WTC11 (cell line): Measurements from ENCODE around the gene WDR73. TPM values are rescaled to one million over a fixed set of nuclear protein-coding genes. Genes with fewer than 3 reads are reported as not detected.

Source experiments
- ATAC-seq: fragments of 200-7000 bp; cut with Tn5 transposase; 2 replicates; pipeline ENCODE4 v1.10.0; 2021; ENCODE audit warnings: mild to moderate bottlenecking, moderate library complexity
- CTCF ChIA-PET: fragments of 300-600 bp; sonication (Branson Sonifier 250); formaldehyde crosslinking; loops from one replicate; lab custom pipeline; 2021; ENCODE audit warnings: antibody characterized with exemption; lab: Charles Lee
- POLR2A ChIA-PET: fragments of 350-600 bp; sonication (Branson Sonifier 250); formaldehyde crosslinking; loops from one replicate; lab custom pipeline; 2021; ENCODE audit warnings: antibody characterized with exemption; lab: Charles Lee
- DNase-seq: peaks from one replicate; pipeline ENCODE4 v3.0.0; 2021; ENCODE audit warnings: low spot score
- H3K27ac Mint-ChIP-seq: 2 replicates; pipeline ENCODE4 v1.8.0; 2021; ENCODE audit warnings: mixed read lengths
- H3K27me3 Mint-ChIP-seq: 2 replicates; pipeline ENCODE4 v1.8.0; 2021; ENCODE audit warnings: low read depth, mild to moderate bottlenecking, moderate library complexity, mixed read lengths
- H3K36me3 Mint-ChIP-seq: 2 replicates; pipeline ENCODE4 v1.8.0; 2021; ENCODE audit warnings: mixed read lengths
- H3K4me1 Mint-ChIP-seq: 2 replicates; pipeline ENCODE4 v1.8.0; 2022; ENCODE audit warnings: mixed read lengths
- H3K4me3 Mint-ChIP-seq: 2 replicates; pipeline ENCODE4 v1.8.0; 2021; ENCODE audit warnings: mild to moderate bottlenecking, moderate library complexity, mixed read lengths
- H3K9me3 Mint-ChIP-seq: 2 replicates; pipeline ENCODE4 v1.8.0; 2021; ENCODE audit warnings: mixed read lengths
- ERG ChIP-seq: fragments of 250-450 bp; sonication (Bioruptor Pico); IDR thresholded peaks from 2 replicates; pipeline ENCODE4 v1.8.0; 2021; ENCODE audit warnings: mild to moderate bottlenecking
- ESRRA ChIP-seq: sonication (generic); formaldehyde crosslinking; IDR thresholded peaks from 2 replicates; pipeline ENCODE4 v1.8.1; 2022; ENCODE audit warnings: mild to moderate bottlenecking, missing genetic modification reagents, borderline replicate concordance
- ETV6 ChIP-seq: sonication (generic); formaldehyde crosslinking; IDR thresholded peaks from 2 replicates; pipeline ENCODE4 v1.8.1; 2022; ENCODE audit warnings: mild to moderate bottlenecking, missing genetic modification reagents
- GABPB1 ChIP-seq: sonication (generic); formaldehyde crosslinking; IDR thresholded peaks from 2 replicates; pipeline ENCODE4 v1.8.1; 2023; ENCODE audit warnings: mild to moderate bottlenecking, missing genetic modification reagents
- JUN ChIP-seq: sonication (generic); formaldehyde crosslinking; IDR thresholded peaks from 2 replicates; pipeline ENCODE4 v1.8.0; 2023; ENCODE audit warnings: mild to moderate bottlenecking, missing genetic modification reagents
- KAT7 ChIP-seq: sonication (generic); formaldehyde crosslinking; IDR thresholded peaks from 2 replicates; pipeline ENCODE4 v1.8.1; 2023; ENCODE audit warnings: missing genetic modification reagents, mild to moderate bottlenecking, borderline replicate concordance
- SP1 ChIP-seq: sonication (generic); formaldehyde crosslinking; conservative IDR thresholded peaks from 2 replicates; pipeline ENCODE4 v1.8.1; 2022; ENCODE audit warnings: missing genetic modification reagents
- USF2 ChIP-seq: sonication (generic); formaldehyde crosslinking; IDR thresholded peaks from 2 replicates; pipeline ENCODE4 v1.8.1; 2023; ENCODE audit warnings: mild to moderate bottlenecking, missing genetic modification reagents, moderate library complexity
- ZBTB21 ChIP-seq: sonication (generic); formaldehyde crosslinking; IDR thresholded peaks from 2 replicates; pipeline ENCODE4 v1.8.1; 2023; ENCODE audit warnings: mild to moderate bottlenecking, missing genetic modification reagents, borderline replicate concordance
- ZNF121 ChIP-seq: sonication (generic); formaldehyde crosslinking; IDR thresholded peaks from 2 replicates; pipeline ENCODE4 v1.8.0; 2023; ENCODE audit warnings: missing genetic modification reagents
- ZNF423 ChIP-seq: fragments of 250-450 bp; sonication (Bioruptor Pico); IDR thresholded peaks from 2 replicates; pipeline ENCODE4 v2.1.2; 2022; ENCODE audit warnings: mild to moderate bottlenecking, moderate library complexity
- total RNA-seq: library from RNA; stranded (reverse); gene quantifications from 3 replicates; pipeline ENCODE4 v1.2.3, GENCODE V29; 2021
- TF ChIP-seq, protein P1 (sequence below): sonication (generic); formaldehyde crosslinking; IDR thresholded peaks from 2 replicates; pipeline ENCODE4 v1.8.0; 2023; ENCODE audit warnings: missing genetic modification reagents, mild to moderate bottlenecking, borderline replicate concordance
- TF ChIP-seq, protein P2 (sequence below): fragments of 250-450 bp; sonication (Bioruptor Pico); IDR thresholded peaks from 2 replicates; pipeline ENCODE4 v1.9.0; 2021; ENCODE audit warnings: mild to moderate bottlenecking
- TF ChIP-seq, protein P3 (sequence below): sonication (generic); formaldehyde crosslinking; IDR thresholded peaks from 2 replicates; pipeline ENCODE4 v1.8.1; 2022; ENCODE audit warnings: mild to moderate bottlenecking, moderate library complexity, missing genetic modification reagents

The WDR73 gene
- total RNA-seq, 1 experiment from 2014 or later, result 22.6 TPM

DNA sequence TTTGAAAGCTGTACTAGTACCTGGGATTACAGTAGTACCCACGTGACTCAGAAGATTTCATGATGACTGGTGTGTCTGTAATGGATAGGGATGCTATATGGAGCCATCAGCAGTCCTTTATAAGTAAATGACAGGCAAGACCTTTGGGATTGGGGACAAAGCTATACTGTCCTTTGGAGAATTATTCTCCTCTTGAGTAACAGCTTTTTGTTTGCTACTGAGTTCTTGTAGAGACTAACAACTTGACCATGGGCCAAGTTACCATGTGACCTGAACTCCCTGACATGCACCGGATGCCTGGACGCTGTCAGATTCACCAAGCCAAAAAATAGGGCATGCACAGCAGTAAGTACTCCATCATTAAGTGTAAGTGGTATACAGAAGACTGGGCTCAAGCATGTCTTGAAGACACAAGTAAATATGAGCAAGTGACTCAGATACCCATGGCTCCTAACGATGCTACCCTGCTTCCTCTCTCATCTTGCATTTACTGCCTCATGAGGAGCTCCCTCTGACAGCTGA lies 48.9 kb upstream of the WDR73 start:
- TF ChIP-seq SP1 (CRISPR knock-in tag) (no peak), ETV6 (no peak), ZBTB21 (no peak), USF2 (CRISPR knock-in tag) (no peak), ESRRA (no peak), GABPB1 (CRISPR knock-in tag) (no peak), ZNF423 (CRISPR knock-in tag) (no peak), KAT7 (no peak), ERG (no peak), JUN (CRISPR knock-in tag) (no peak)
- TF ChIP-seq, protein P1, sequence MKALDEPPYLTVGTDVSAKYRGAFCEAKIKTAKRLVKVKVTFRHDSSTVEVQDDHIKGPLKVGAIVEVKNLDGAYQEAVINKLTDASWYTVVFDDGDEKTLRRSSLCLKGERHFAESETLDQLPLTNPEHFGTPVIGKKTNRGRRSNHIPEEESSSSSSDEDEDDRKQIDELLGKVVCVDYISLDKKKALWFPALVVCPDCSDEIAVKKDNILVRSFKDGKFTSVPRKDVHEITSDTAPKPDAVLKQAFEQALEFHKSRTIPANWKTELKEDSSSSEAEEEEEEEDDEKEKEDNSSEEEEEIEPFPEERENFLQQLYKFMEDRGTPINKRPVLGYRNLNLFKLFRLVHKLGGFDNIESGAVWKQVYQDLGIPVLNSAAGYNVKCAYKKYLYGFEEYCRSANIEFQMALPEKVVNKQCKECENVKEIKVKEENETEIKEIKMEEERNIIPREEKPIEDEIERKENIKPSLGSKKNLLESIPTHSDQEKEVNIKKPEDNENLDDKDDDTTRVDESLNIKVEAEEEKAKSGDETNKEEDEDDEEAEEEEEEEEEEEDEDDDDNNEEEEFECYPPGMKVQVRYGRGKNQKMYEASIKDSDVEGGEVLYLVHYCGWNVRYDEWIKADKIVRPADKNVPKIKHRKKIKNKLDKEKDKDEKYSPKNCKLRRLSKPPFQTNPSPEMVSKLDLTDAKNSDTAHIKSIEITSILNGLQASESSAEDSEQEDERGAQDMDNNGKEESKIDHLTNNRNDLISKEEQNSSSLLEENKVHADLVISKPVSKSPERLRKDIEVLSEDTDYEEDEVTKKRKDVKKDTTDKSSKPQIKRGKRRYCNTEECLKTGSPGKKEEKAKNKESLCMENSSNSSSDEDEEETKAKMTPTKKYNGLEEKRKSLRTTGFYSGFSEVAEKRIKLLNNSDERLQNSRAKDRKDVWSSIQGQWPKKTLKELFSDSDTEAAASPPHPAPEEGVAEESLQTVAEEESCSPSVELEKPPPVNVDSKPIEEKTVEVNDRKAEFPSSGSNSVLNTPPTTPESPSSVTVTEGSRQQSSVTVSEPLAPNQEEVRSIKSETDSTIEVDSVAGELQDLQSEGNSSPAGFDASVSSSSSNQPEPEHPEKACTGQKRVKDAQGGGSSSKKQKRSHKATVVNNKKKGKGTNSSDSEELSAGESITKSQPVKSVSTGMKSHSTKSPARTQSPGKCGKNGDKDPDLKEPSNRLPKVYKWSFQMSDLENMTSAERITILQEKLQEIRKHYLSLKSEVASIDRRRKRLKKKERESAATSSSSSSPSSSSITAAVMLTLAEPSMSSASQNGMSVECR, result no peak
- TF ChIP-seq, protein P2, sequence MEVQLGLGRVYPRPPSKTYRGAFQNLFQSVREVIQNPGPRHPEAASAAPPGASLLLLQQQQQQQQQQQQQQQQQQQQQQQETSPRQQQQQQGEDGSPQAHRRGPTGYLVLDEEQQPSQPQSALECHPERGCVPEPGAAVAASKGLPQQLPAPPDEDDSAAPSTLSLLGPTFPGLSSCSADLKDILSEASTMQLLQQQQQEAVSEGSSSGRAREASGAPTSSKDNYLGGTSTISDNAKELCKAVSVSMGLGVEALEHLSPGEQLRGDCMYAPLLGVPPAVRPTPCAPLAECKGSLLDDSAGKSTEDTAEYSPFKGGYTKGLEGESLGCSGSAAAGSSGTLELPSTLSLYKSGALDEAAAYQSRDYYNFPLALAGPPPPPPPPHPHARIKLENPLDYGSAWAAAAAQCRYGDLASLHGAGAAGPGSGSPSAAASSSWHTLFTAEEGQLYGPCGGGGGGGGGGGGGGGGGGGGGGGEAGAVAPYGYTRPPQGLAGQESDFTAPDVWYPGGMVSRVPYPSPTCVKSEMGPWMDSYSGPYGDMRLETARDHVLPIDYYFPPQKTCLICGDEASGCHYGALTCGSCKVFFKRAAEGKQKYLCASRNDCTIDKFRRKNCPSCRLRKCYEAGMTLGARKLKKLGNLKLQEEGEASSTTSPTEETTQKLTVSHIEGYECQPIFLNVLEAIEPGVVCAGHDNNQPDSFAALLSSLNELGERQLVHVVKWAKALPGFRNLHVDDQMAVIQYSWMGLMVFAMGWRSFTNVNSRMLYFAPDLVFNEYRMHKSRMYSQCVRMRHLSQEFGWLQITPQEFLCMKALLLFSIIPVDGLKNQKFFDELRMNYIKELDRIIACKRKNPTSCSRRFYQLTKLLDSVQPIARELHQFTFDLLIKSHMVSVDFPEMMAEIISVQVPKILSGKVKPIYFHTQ, result no peak
- Mint-ChIP-seq H3K27me3 (no peaks in the 10 kb centered on the region), H3K36me3 (no peaks in the 10 kb centered on the region), H3K4me3 (no peak overlapping the region), H3K9me3 (no peaks in the 10 kb centered on the region), H3K27ac (no peak overlapping the region), H3K4me1 (0 out of 2 replicates have a peak, but pooled peaks cover 2% of the 10 kb centered on the region)
- no peak for DNase-seq
- ChIA-PET POLR2A (no interaction called here), CTCF (interaction anchor here (0.6 kb wide), 1 partner anchor 985 kb away, joined by 3 read pairs; no protein-coding TSS in a partner anchor)
- ATAC-seq, result no peak

- CTCF ChIA-PET, result interaction anchor here (1.1 kb wide), 1 partner anchor 112 kb away, joined by 4 read pairs; no protein-coding TSS in a partner anchor
- ATAC-seq (no peak), DNase-seq (no peak)
- H3K27me3 Mint-ChIP-seq, result no peaks in the 10 kb centered on the region
- POLR2A ChIA-PET, result interaction anchor here (0.6 kb wide), 1 partner anchor 76 kb away, joined by 3 read pairs; no protein-coding TSS in a partner anchor
- H3K4me3 Mint-ChIP-seq, result no peak overlapping the region
- H3K36me3 Mint-ChIP-seq, result no peaks in the 10 kb centered on the region
- TF ChIP-seq, protein P3, sequence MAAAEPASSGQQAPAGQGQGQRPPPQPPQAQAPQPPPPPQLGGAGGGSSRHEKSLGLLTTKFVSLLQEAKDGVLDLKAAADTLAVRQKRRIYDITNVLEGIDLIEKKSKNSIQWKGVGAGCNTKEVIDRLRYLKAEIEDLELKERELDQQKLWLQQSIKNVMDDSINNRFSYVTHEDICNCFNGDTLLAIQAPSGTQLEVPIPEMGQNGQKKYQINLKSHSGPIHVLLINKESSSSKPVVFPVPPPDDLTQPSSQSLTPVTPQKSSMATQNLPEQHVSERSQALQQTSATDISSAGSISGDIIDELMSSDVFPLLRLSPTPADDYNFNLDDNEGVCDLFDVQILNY (CRISPR knock-in tag), result no peak
- TF ChIP-seq ZNF121 (CRISPR knock-in tag), result peak; percentile 91
- peak overlapping the region; percentile 61 for H3K27ac Mint-ChIP-seq
- H3K4me1 Mint-ChIP-seq, result 0 out of 2 replicates have a peak, but pooled peaks cover 2% of the 10 kb centered on the region
- no peaks in the 10 kb centered on the region for H3K9me3 Mint-ChIP-seq
Observed at GRCh38 chr15:84699538-84700191, 45.6 kb upstream of the WDR73 start.
